H1 (cell line): ENCODE data around the gene OLFML2B. TPM values are rescaled to one million over a fixed set of nuclear protein-coding genes. Genes with fewer than 3 reads are reported as not detected.

Source experiments
- CREB1 ChIP-seq: IDR thresholded peaks from 2 replicates; pipeline ENCODE4 v1.6.1; 2012; ENCODE audit warnings: inconsistent platforms
- EGR1 ChIP-seq: IDR thresholded peaks from 2 replicates; pipeline ENCODE4 v1.6.1; 2011; ENCODE audit warnings: low read depth, low read length, borderline replicate concordance
- EP300 ChIP-seq, 2 experiments: IDR thresholded peaks; 1 replicate in 1 of 2; 2 replicates in 1 of 2; pipeline ENCODE4 v1.6.1; 2011 to 2012; ENCODE audit warnings: low read depth in 2 of 2, low read length in 2 of 2, mild to moderate bottlenecking in 2 of 2, borderline replicate concordance in 1 of 2, inconsistent platforms in 1 of 2, moderate library complexity in 1 of 2
- EZH2 ChIP-seq: fragments of 200-600 bp; sonication (generic); IDR thresholded peaks from 2 replicates; pipeline ENCODE4 v1.7.1; 2012; ENCODE audit warnings: low read depth, mild to moderate bottlenecking, moderate library complexity, low read length, inconsistent platforms; ENCODE audit not compliant: severe bottlenecking
- RFX5 ChIP-seq: IDR thresholded peaks from 2 replicates; pipeline ENCODE4 v1.6.1; 2011; ENCODE audit warnings: low read depth, low read length, improper control_type of control experiment, borderline replicate concordance
- SIN3A ChIP-seq, 2 experiments: IDR thresholded peaks in 1 of 2; conservative IDR thresholded peaks in 1 of 2; 2 replicates each; pipeline ENCODE4 v1.6.1; 2011 to 2012; ENCODE audit warnings: low read length in 2 of 2, improper control_type of control experiment in 1 of 2, low read depth in 1 of 2, mild to moderate bottlenecking in 1 of 2
- polyA plus RNA-seq, 7 experiments: library from polyadenylated mRNA; depleted of rRNA in 3 of 7; stranded (reverse) in 5 of 7; unstranded in 2 of 7; fragments of >200 nt in 5 of 7; fragments of 200-250 nt in 2 of 7; gene quantifications; 1 replicate in 5 of 7; 2 replicates in 1 of 7; 4 replicates in 1 of 7; pipeline versions ENCODE4 v1.2.1 to v1.2.3, GENCODE V29; 2011 to 2013; ENCODE audit warnings: missing spikeins in 2 of 7, mixed read lengths in 2 of 7
- total RNA-seq: library from RNA; stranded (reverse); fragmentation: NEBNext Ultra II Directional; extraction: Animal tissue kit (Norgen Biotek cat#: 25700); gene quantifications from 2 replicates; pipeline ENCODE4 v1.2.1, GENCODE V29; 2021

The OLFML2B gene
- total and polyA plus RNA-seq, 2 of the 8 experiments (the other 6 are each of a cell fraction or from before 2014, with no cell fraction given): 6.5 to 10.4 TPM

- TF ChIP-seq SIN3A (conservative IDR thresholded peaks at IDR 0.05 in 1 of 2, IDR thresholded peaks at IDR 0.05 in 1 of 2; ENCODE audit: low read depth in 1 of 2, low read length in 2 of 2) (no peak), EP300 (IDR thresholded peaks at IDR 0.05; ENCODE audit: borderline replicate concordance in 1 of 2, low read depth in 2 of 2, low read length in 2 of 2) (no peak), CREB1 (no peak), EGR1 (no peak), RFX5 (no peak), EZH2 (no peak)
Observed at GRCh38 chr1:161970036-161970435, 53.6 kb downstream of the OLFML2B start (continued).
